ENCODE measurements around the gene PPM1J. TPM values are rescaled to one million over a fixed set of nuclear protein-coding genes. Genes with fewer than 3 reads are reported as not detected.

PPM1J gene
- total RNA-seq, 4 donors from 2014 or later = 11.9 to 16.5 (median 13.9) TPM

DNA sequence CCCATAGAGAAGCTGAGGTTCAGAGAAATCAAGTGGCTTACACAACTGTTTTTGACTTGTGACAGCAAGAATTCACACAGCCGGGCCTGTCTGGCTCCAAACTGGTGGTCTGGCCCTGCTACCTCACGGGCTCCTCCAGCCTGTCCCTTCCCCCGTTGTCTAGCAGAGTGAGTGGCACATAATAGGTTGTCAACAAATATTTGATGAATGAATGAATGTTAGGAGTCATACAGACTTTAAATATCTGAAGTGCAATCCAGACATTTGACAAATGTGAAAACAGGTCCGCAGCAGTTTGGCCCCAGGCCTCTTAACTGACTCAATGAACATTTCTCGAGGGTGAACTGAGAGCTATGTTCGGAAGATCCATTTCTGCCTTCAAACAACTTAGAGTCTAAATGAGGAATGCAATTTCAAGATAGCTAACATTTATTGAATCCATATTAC, 7.1 kb downstream of the PPM1J start:
- TF ChIP-seq, protein P1, sequence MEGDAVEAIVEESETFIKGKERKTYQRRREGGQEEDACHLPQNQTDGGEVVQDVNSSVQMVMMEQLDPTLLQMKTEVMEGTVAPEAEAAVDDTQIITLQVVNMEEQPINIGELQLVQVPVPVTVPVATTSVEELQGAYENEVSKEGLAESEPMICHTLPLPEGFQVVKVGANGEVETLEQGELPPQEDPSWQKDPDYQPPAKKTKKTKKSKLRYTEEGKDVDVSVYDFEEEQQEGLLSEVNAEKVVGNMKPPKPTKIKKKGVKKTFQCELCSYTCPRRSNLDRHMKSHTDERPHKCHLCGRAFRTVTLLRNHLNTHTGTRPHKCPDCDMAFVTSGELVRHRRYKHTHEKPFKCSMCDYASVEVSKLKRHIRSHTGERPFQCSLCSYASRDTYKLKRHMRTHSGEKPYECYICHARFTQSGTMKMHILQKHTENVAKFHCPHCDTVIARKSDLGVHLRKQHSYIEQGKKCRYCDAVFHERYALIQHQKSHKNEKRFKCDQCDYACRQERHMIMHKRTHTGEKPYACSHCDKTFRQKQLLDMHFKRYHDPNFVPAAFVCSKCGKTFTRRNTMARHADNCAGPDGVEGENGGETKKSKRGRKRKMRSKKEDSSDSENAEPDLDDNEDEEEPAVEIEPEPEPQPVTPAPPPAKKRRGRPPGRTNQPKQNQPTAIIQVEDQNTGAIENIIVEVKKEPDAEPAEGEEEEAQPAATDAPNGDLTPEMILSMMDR (IDR thresholded peaks at IDR 0.05) = no peak
- no peak for TF ChIP-seq POLR2A (IDR thresholded peaks at IDR 0.05)
- H3K4me3 ChIP-seq (ENCODE audit: low read depth, poor library complexity, severe bottlenecking) = no peak overlapping the region
- DNase-seq (ENCODE audit: low spot score in 2 of 2) = no peak
- intact Hi-C loops (cut with DNase I; ENCODE audit: low total_unique reads) = loop anchor here (5.0 to 10.0 kb wide), 2 partner anchors 203 to 316 kb away; partner anchors contain the start of gene WNT2B
- 69% methylated on average over 6 of the region's 6 CpGs for WGBS, 2 donors

DNA sequence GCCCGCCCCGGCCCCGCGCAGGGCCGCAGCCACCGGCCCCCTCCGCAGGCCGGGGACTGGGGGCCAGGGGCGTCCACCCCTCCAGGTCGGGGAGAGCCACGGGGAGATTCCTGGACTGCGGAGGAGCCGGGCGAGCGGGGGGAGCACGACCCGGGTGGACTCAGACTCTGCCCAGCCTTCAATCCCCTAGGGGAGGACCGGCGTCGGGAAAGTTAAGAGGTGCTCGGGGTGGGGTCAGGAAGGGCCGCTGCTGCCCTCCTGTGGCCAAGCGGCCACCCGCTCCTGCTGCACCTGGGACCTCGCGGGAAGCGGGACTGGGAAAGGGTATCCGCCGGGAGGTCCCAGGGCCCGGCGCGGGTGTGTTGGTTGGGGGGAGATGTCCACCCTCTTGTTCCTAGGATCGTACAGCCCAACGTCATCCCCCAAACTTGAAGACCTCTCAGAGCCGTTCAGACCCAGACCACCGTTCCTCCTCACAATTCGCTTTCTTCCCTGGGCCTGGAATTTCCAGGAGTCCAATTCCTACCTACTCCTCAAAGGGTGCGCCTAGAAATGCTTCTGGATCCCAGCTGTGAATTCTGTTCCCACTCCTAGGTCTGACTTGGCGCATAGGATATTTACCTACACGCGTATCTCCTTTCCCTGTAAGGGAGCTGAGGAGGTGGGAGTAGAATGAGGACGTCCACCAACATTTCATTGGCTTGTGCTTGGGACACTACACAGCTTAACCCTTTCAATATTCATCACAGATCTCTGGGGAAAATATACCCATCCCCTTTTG, 7.7 kb downstream of the PPM1J start:
- 6 to 9% methylated on average over 13 to 31 of the region's 42 CpGs for WGBS, 2 donors
- H3K4me3 ChIP-seq (ENCODE audit: low read depth, poor library complexity, severe bottlenecking) = peak overlapping the region; percentile 90
- intact Hi-C loops (cut with DNase I; ENCODE audit: low total_unique reads) = loop anchor here (5.0 to 10.0 kb wide), 2 partner anchors 203 to 315 kb away; partner anchors contain the start of gene WNT2B
- TF ChIP-seq, protein P1 (IDR thresholded peaks at IDR 0.05) = peak in 1 of 3 donors; percentile 77
- TF ChIP-seq POLR2A (IDR thresholded peaks at IDR 0.05) = no peak
- DNase-seq (ENCODE audit: low spot score in 2 of 2) = peak; percentile 83 to 97

DNA sequence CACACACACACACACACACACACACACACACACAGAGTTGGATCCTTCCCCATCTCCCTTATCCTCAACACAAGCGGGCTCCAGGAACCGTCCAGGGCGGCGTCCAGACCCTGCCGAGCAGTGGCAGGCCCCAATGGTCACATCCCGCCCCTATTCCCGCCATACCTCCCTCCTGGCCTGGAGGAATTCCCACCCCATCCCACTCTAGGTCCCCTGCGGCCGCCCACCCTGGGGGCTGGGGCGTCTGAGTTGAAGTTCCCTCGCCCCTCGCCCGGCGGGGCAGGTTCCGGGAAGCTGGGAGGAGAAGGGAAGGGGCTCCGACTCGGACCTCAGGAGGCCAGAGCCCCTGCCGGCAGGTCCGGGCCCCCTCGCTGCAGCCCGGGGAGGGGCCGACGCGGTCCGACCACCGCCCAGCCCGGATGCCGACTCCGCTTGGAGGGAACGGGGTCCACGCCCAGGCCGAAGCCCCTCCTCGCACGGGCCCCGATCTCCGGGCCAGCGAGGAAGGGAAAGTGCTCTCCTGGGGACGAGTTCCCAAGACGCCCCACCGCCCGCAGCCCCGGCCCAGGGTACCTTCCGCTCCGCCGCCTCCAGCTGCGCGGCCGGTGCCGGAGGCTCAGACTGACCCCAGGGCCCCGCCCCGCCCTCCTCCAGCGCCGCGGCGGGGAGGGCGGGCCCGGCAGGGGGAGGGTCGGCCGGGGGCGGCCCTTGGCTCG, 8.5 kb downstream of the PPM1J start, which contains the start of gene RHOC:
Gene RHOC, minus strand, starts transcription at position 623 of the 716 bp plus-strand sequence. CDS start 3,328 bp downstream, outside the sequence.
- intact Hi-C loops (cut with DNase I; ENCODE audit: low total_unique reads) = loop anchor here (5.0 to 10.0 kb wide), 2 partner anchors 202 to 314 kb away; partner anchors contain the start of gene WNT2B
- WGBS, 2 donors = 3 to 7% methylated on average over 9 to 53 of the region's 61 CpGs
- DNase-seq (ENCODE audit: low spot score in 2 of 2) = peak in 1 of 2 donors; percentile 94
- H3K4me3 ChIP-seq (ENCODE audit: low read depth, poor library complexity, severe bottlenecking) = peak within 1 kb of the TSS; percentile 90
- TF ChIP-seq POLR2A (IDR thresholded peaks at IDR 0.05) = no peak
- TF ChIP-seq, protein P1 (IDR thresholded peaks at IDR 0.05) = no peak

DNA sequence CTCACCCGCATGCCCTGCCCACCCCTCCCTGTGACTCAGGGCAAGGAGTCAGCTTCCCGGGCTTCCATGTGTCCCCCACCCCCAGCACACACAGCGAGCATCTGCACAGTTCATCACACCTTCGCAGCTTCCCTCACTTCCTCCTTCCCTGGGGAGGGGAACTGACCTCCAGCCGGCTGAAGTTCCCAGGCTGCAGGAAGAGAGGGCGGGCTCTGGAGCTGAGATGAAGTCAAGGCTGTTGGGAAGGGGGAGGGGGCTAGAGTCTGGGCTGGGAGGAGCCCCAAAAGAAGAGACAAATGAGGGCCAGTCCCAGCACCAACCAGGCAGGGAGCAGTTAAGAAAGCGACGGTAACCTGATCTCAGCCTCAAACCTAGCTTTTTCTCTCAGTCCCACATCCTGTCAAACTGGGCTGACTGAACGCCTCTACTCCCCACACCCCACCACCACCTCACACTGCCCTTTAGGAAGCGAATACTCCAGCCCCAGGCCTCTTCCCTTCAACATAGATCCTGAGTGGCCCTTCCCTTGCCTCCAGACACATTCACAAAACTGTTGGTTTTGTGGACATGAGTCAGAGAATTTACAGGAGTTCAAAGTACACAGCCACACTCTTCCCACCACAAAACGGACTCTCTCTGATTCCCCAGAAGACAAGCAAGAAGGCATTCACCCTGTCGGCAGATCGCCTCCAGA, 10.1 kb downstream of the PPM1J start:
- peak; percentile 92 to 97 for DNase-seq (ENCODE audit: low spot score in 2 of 2)
- 1 to 2% methylated on average over 13 of the region's 13 CpGs for WGBS, 2 donors
- no peak overlapping the region for H3K4me3 ChIP-seq (ENCODE audit: low read depth, poor library complexity, severe bottlenecking)
- intact Hi-C loops (cut with DNase I; ENCODE audit: low total_unique reads) = loop anchor here (5.0 to 10.0 kb wide), 2 partner anchors 200 to 313 kb away; partner anchors contain the start of gene WNT2B
- TF ChIP-seq, protein P1 (IDR thresholded peaks at IDR 0.05) = no peak
- no peak for TF ChIP-seq POLR2A (IDR thresholded peaks at IDR 0.05)

DNA sequence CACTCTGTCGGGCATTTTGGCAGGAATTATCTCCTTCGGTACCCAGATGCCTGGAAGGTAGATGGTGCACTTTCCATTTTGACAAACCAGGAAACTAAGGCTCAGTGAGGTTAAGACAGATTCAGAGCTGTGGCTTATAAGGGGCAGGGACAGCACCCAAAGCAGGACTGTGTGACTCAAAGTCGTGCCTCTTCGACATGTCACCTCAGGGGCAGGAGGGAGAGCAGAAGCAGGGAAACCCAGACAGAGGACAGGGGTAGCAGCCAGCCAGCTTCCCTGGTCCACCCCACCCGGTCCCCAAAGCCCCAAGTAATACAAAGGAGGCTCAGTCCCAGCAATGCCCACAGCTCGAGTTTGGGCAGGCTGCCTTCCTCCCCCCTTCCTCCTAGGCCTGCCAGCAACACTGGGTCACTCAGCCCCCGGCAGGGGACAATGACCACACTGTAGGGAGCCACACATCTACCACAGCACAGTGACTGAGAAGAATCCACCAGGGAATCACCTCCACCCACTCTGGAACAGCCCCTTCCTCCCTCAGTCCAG, 10.7 kb downstream of the PPM1J start:
- no peak for DNase-seq (ENCODE audit: low spot score in 2 of 2)
- 17 to 18% methylated on average over 7 of the region's 7 CpGs for WGBS, 2 donors
- intact Hi-C loops (cut with DNase I; ENCODE audit: low total_unique reads) = loop anchor here (10.0 kb wide), 1 partner anchor 200 kb away; the partner anchor contains the start of gene WNT2B
- H3K4me3 ChIP-seq (ENCODE audit: low read depth, poor library complexity, severe bottlenecking) = no peak overlapping the region
- TF ChIP-seq POLR2A (IDR thresholded peaks at IDR 0.05) = no peak
- TF ChIP-seq, protein P1 (IDR thresholded peaks at IDR 0.05) = no peak

All from lower leg skin (tissue), 4 donors.